Measurements from ENCODE around the gene NHLRC2.

- TF ChIP-seq CTCF (IDR thresholded peaks at IDR 0.05; ENCODE audit: low read length) (0 out of 2 replicates have a peak, but pooled peaks have one; percentile 3), EZH2 (optimal IDR thresholded peaks at IDR 0.05; ENCODE audit: low read depth, low read length) (no peak), EZH2phosphoT487 (IDR thresholded peaks at IDR 0.05; ENCODE audit: low read length) (no peak)
These were observed 514 bp downstream of the NHLRC2 start for GRCh38 chr10:113854761-113855588.

All from MM.1S (cell line).